ENCODE results near the gene BUD31.

Gene BUD31

GRCh38 chr7:99449326-99449725, 40.6 kb downstream of the BUD31 start (continued):
- TF ChIP-seq PRDM2 (tag by site-specific recombination; IDR thresholded peaks at IDR 0.05; ENCODE audit: borderline replicate concordance) (no peak), ZNF391 (tag by site-specific recombination; IDR thresholded peaks at IDR 0.05; ENCODE audit: borderline replicate concordance, low read depth) (no peak)

- CTCF ChIA-PET, result no interaction called here
- POLR2A ChIA-PET, result interaction anchor here (1.5 kb wide), 1 partner anchor 14 kb away, joined by 5 read pairs; the partner anchor contains the start of genes CPSF4 and PTCD1
- no peaks in the 10 kb centered on the region for H3K4me1 ChIP-seq (ENCODE audit: control insufficient read depth, insufficient read depth, low read length)
- TF ChIP-seq ZNF133 (tag by site-specific recombination; IDR thresholded peaks at IDR 0.05), result no peak
- 0 out of 2 replicates have a peak, but pooled peaks have one; percentile 34 for TF ChIP-seq ZNF391 (tag by site-specific recombination; IDR thresholded peaks at IDR 0.05; ENCODE audit: borderline replicate concordance, low read depth)
- no peak for TF ChIP-seq ZNF416 (tag by site-specific recombination; IDR thresholded peaks at IDR 0.05)
- TF ChIP-seq ZNF639 (tag by site-specific recombination; IDR thresholded peaks at IDR 0.05), result no peak
- no peak for TF ChIP-seq GLI4 (tag by site-specific recombination; IDR thresholded peaks at IDR 0.05)
- TF ChIP-seq ZNF513 (tag by site-specific recombination; IDR thresholded peaks at IDR 0.05), result no peak
- TF ChIP-seq TCF7L2 (IDR thresholded peaks at IDR 0.05; ENCODE audit: borderline replicate concordance, low read depth, low read length), result no peak
- no peak for TF ChIP-seq ZNF148 (tag by site-specific recombination; IDR thresholded peaks at IDR 0.05; ENCODE audit: borderline replicate concordance)
- peaks cover 15 to 92% of the 10 kb centered on the region in 2 experiments; a peak in 2 of 3 replicates for H3K36me3 ChIP-seq (ENCODE audit: control insufficient read depth in 2 of 2, insufficient read depth in 1 of 2, low read length in 2 of 2)
- no peaks in the 10 kb centered on the region for H3K9me3 ChIP-seq (ENCODE audit: control insufficient read depth, insufficient read depth, low read depth, low read length)
- H3K27ac ChIP-seq (ENCODE audit: extremely low read depth, low read depth, low read length), result no peak overlapping the region
- no peak overlapping the region for H3K4me3 ChIP-seq (ENCODE audit: low read depth, low read length)
Observed at GRCh38 chr7:99451936-99452335, 43.2 kb downstream of the BUD31 start.

GRCh38 chr7:99452541-99452940, 43.8 kb downstream of the BUD31 start:
- no peaks in the 10 kb centered on the region for H3K9me3 ChIP-seq (ENCODE audit: control insufficient read depth, insufficient read depth, low read depth, low read length)
- no peak for TF ChIP-seq ZNF394 (tag by site-specific recombination; IDR thresholded peaks at IDR 0.05; ENCODE audit: borderline replicate concordance)
- no peak for TF ChIP-seq TCF7L2 (IDR thresholded peaks at IDR 0.05; ENCODE audit: borderline replicate concordance, low read depth, low read length)
- TF ChIP-seq PRDM4 (tag by site-specific recombination; IDR thresholded peaks at IDR 0.05), result no peak
- no peak for TF ChIP-seq ZBTB44 (tag by site-specific recombination; IDR thresholded peaks at IDR 0.05)
- no peak for TF ChIP-seq GFI1B (tag by site-specific recombination; IDR thresholded peaks at IDR 0.05)
- no peak for TF ChIP-seq ZNF544 (tag by site-specific recombination; IDR thresholded peaks at IDR 0.05)
- H3K36me3 ChIP-seq (ENCODE audit: control insufficient read depth in 2 of 2, insufficient read depth in 1 of 2, low read length in 2 of 2), result peaks cover 10 to 97% of the 10 kb centered on the region in 2 experiments; a peak in 2 of 3 replicates
- ChIA-PET CTCF (no interaction called here), POLR2A (no interaction called here)
- H3K4me3 ChIP-seq (ENCODE audit: low read depth, low read length), result no peak overlapping the region
- no peaks in the 10 kb centered on the region for H3K4me1 ChIP-seq (ENCODE audit: control insufficient read depth, insufficient read depth, low read length)
- no peak overlapping the region for H3K27ac ChIP-seq (ENCODE audit: extremely low read depth, low read depth, low read length)

Data from HEK293 (cell line).